ENCODE data around the gene RAB24.

DNA sequence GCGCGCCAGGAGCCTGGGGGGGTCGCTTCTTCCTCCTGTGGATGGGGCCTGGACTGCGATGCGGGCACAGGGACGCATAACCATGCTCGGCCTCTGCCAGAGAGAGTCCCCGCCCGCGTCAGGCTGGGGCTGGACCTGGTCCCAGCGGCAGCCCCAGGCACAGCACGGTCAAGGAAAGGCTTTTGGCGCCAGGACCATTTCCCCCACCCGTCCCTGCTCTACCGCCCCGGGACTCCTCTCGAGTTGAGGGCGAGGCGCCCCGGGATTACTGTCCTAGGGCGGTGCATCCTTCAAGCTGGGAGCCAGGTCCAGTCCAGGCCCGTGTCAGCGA, 7.8 kb upstream of the RAB24 start:
- TF ChIP-seq, protein P1, sequence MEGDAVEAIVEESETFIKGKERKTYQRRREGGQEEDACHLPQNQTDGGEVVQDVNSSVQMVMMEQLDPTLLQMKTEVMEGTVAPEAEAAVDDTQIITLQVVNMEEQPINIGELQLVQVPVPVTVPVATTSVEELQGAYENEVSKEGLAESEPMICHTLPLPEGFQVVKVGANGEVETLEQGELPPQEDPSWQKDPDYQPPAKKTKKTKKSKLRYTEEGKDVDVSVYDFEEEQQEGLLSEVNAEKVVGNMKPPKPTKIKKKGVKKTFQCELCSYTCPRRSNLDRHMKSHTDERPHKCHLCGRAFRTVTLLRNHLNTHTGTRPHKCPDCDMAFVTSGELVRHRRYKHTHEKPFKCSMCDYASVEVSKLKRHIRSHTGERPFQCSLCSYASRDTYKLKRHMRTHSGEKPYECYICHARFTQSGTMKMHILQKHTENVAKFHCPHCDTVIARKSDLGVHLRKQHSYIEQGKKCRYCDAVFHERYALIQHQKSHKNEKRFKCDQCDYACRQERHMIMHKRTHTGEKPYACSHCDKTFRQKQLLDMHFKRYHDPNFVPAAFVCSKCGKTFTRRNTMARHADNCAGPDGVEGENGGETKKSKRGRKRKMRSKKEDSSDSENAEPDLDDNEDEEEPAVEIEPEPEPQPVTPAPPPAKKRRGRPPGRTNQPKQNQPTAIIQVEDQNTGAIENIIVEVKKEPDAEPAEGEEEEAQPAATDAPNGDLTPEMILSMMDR (IDR thresholded peaks at IDR 0.05) = no peak
- TF ChIP-seq POLR2A (IDR thresholded peaks at IDR 0.05) (no peak), POLR2AphosphoS5 (IDR thresholded peaks at IDR 0.05) (no peak), EP300 (IDR thresholded peaks at IDR 0.05) (no peak)
